SU-DHL-6 (cell line): ENCODE measurements around the gene PIGP.

ENCODE experiments used
- H2AFZ ChIP-seq: fragments of 200-600 bp; sonication (generic); 2 replicates; pipeline ENCODE4 v1.6.1; 2014; ENCODE audit warnings: low read depth, mild to moderate bottlenecking, moderate library complexity, mixed read lengths, antibody characterized with exemption, low read length; ENCODE audit not compliant: severe bottlenecking
- H3F3A ChIP-seq: fragments of 200-600 bp; shearing (Covaris generic); 2 replicates; pipeline ENCODE4 v1.6.0; 2016; ENCODE audit warnings: antibody characterized with exemption, mild to moderate bottlenecking; ENCODE audit not compliant: insufficient read depth
- H3K27ac ChIP-seq: fragments of 200-600 bp; sonication (generic); 2 replicates; pipeline ENCODE4 v1.5.1; 2016; ENCODE audit warnings: low read depth, mild to moderate bottlenecking, low read length, moderate library complexity, mixed read lengths
- H3K27me3 ChIP-seq: fragments of 200-600 bp; sonication (generic), shearing (Covaris generic); 2 replicates; pipeline ENCODE4 v1.6.0; 2014; ENCODE audit warnings: mild to moderate bottlenecking, low read length
- H3K36me3 ChIP-seq: fragments of 200-600 bp; sonication (generic); 2 replicates; pipeline ENCODE4 v1.6.1; 2014; ENCODE audit warnings: mild to moderate bottlenecking, low read length, mixed read lengths
- H3K4me2 ChIP-seq: fragments of 300-600, 200-600 bp; shearing (Covaris generic), sonication (generic); 2 replicates; pipeline ENCODE4 v1.6.0; 2014; ENCODE audit warnings: low read length, low read depth, mild to moderate bottlenecking; ENCODE audit not compliant: poor library complexity, severe bottlenecking
- H3K4me3 ChIP-seq: fragments of 200-600 bp; sonication (generic); 2 replicates; pipeline ENCODE4 v1.5.1; 2014; ENCODE audit warnings: antibody characterized with exemption, low read length, mild to moderate bottlenecking, mixed read lengths; ENCODE audit not compliant: insufficient read depth, poor library complexity, severe bottlenecking
- H3K79me2 ChIP-seq: fragments of 200-600 bp; sonication (generic); 2 replicates; pipeline ENCODE4 v1.6.1; 2014; ENCODE audit warnings: mild to moderate bottlenecking, low read length, moderate library complexity; ENCODE audit not compliant: insufficient read depth
- H3K9ac ChIP-seq: fragments of 200-600 bp; sonication (generic); 2 replicates; pipeline ENCODE4 v1.7.0; 2014; ENCODE audit warnings: mild to moderate bottlenecking, low read length
- H3K9me2 ChIP-seq: fragments of 200-600 bp; sonication (generic); replicated peaks from 2 replicates; pipeline ENCODE4 v1.6.1; 2014; ENCODE audit warnings: low read length; ENCODE audit not compliant: insufficient read depth
- H3K9me3 ChIP-seq: fragments of 200-600 bp; sonication (generic); 2 replicates; pipeline ENCODE4 v1.6.1; 2014; ENCODE audit warnings: low read length, mixed read lengths; ENCODE audit not compliant: insufficient read depth
- H4K20me1 ChIP-seq: fragments of 200-600 bp; sonication (generic); 2 replicates; pipeline ENCODE4 v1.6.1; 2014; ENCODE audit warnings: low read depth, mild to moderate bottlenecking, antibody characterized with exemption, low read length, moderate library complexity, mixed read lengths
- CTCF ChIP-seq: fragments of 200-600 bp; sonication (generic); IDR thresholded peaks from one replicate; pipeline ENCODE4 v1.5.1; 2017; ENCODE audit warnings: antibody characterized with exemption, mild to moderate bottlenecking, low read length, moderate library complexity; ENCODE audit not compliant: insufficient read depth, poor library complexity, severe bottlenecking
- EZH2phosphoT487 ChIP-seq: fragments of 200-600 bp; sonication (generic), shearing (Covaris generic); conservative IDR thresholded peaks from 2 replicates; pipeline ENCODE4 v1.6.1; 2018; ENCODE audit warnings: mild to moderate bottlenecking, antibody characterized with exemption, low read length, moderate library complexity, mixed read lengths

Gene PIGP

DNA sequence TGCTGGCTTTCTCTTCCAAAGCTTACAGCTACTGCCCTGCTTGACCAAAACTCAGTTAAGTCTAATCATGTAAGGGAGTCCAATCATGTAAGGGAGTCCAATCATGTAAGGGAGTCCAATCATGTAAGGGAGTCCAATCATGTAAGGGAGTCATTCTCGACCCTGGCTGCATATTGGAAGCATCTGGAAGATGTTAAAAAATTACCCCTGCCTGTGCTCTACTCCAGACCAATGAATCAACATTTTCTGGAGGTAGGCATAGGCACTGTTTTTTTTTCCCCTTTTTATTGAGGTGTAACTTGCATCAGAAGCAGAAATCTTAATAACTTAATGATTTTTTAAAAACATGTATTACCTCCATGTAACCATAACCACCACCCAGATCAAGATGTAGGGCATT is 9.4 kb downstream of the PIGP start:
- H3K4me2 ChIP-seq, result no peak overlapping the region
- no peak overlapping the region for H3K9ac ChIP-seq
- no peaks in the 10 kb centered on the region for H3K27me3 ChIP-seq
- H2AFZ ChIP-seq, result no peak overlapping the region
- no peak overlapping the region for H3K4me3 ChIP-seq
- H3K36me3 ChIP-seq, result 0 out of 2 replicates have a peak, but pooled peaks cover 4% of the 10 kb centered on the region
- no peak overlapping the region for H3K27ac ChIP-seq
- H3K9me2 ChIP-seq, result no peaks in the 10 kb centered on the region
- H3K9me3 ChIP-seq, result no peaks in the 10 kb centered on the region
- no peaks in the 10 kb centered on the region for H3K79me2 ChIP-seq
- H4K20me1 ChIP-seq, result no peaks in the 10 kb centered on the region
- TF ChIP-seq CTCF (no peak), EZH2phosphoT487 (no peak)
- no peaks in the 10 kb centered on the region for H3F3A ChIP-seq

DNA sequence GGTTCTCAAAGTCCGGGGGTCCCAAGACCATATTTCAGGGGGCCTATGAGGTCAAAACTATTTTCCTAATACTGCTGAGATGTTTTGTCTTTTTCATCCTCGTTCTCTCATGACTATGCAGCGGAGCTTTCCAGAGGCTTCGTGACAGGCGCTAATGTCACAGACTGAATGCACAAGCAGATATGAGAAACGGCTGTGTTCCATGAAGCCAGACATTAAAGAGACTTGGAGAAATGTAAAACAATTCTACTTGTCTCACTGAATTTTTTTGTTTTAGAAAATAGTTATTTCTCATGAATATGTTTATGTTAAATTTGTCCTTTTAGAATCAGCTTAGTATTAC is 10.3 kb downstream of the PIGP start:
- H3K9ac ChIP-seq, result no peak overlapping the region
- H3K27me3 ChIP-seq, result no peaks in the 10 kb centered on the region
- H3K79me2 ChIP-seq, result no peaks in the 10 kb centered on the region
- TF ChIP-seq EZH2phosphoT487 (no peak), CTCF (no peak)
- no peak overlapping the region for H3K27ac ChIP-seq
- H3K9me2 ChIP-seq, result no peaks in the 10 kb centered on the region
- H3F3A ChIP-seq, result no peaks in the 10 kb centered on the region
- H3K4me2 ChIP-seq, result no peak overlapping the region
- H3K4me3 ChIP-seq, result no peak overlapping the region
- no peaks in the 10 kb centered on the region for H3K9me3 ChIP-seq
- 0 out of 2 replicates have a peak, but pooled peaks cover 4% of the 10 kb centered on the region for H3K36me3 ChIP-seq
- no peak overlapping the region for H2AFZ ChIP-seq
- H4K20me1 ChIP-seq, result no peaks in the 10 kb centered on the region

DNA sequence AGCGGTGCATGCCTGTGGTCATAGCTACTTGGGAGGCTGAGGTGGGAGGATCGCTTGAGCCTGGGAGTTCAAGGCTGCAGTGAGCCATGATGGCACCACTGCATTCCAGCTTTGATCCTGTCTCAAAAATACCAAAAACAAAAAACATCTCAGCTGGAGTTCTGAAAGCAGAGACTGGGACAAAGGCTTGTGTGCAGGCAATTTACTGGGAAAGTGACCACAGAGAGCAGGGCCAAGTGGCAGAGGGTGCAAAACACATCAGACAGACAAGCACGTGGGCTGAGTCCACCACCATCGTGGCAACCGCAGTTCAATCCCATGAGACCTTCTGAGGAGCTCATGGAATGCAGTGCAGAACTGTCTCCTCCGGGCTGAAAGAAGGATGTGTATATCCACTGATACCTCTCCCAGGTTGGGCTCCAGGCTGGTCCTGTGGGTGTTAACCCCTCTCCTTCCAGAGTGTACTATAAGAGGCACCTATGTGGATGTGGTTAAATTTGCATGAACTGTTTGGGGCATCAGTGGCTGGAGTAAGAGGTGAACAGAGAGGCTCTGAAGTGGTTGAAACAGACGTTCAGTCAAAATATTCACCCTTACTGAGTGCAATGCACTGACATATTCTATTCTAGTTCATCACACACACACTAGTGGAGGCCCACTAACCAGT is 10.8 kb downstream of the PIGP start:
- Histone ChIP-seq H3K4me2 (no peak overlapping the region), H3F3A (no peaks in the 10 kb centered on the region), H3K36me3 (0 out of 2 replicates have a peak, but pooled peaks cover 4% of the 10 kb centered on the region), H3K4me3 (no peak overlapping the region), H2AFZ (no peak overlapping the region), H3K9me3 (no peaks in the 10 kb centered on the region), H3K79me2 (no peaks in the 10 kb centered on the region), H4K20me1 (no peaks in the 10 kb centered on the region), H3K9ac (no peak overlapping the region), H3K9me2 (no peaks in the 10 kb centered on the region), H3K27me3 (no peaks in the 10 kb centered on the region), H3K27ac (no peak overlapping the region)
- no peak for TF ChIP-seq CTCF
- no peak for TF ChIP-seq EZH2phosphoT487
